Middle frontal gyrus (tissue), 1 donor: ENCODE results near the gene RPL21.
"Not testable (repeated sequence)": the region's sequence is repeated elsewhere in the genome, so short reads cannot be mapped to it uniquely, and the experiment has no call there.

ENCODE experiments used
- DNase-seq: peaks from one replicate; pipeline ENCODE4 v3.0.0-alpha.2; 2015; ENCODE audit warnings: low spot score; ENCODE audit errors: extremely low spot score

Gene RPL21

GRCh38 chr13:27251166-27252091 lies at the start of gene RPL21:
TSS of gene RPL21 (plus strand) at chr13:27251558. CDS start at chr13:27253777, 2,219 bp downstream.
- peak; percentile 97 for DNase-seq

GRCh38 chr13:27201661-27202060 lies 49.7 kb upstream of the RPL21 start:
- no peak for DNase-seq

- no peak for DNase-seq
These were observed 48.2 kb upstream of the RPL21 start for GRCh38 chr13:27203186-27203585.

GRCh38 chr13:27203854-27204253 lies 47.5 kb upstream of the RPL21 start:
- no peak for DNase-seq

- no peak for DNase-seq
These were observed 42.8 kb upstream of the RPL21 start for GRCh38 chr13:27208514-27208913.

GRCh38 chr13:27211271-27211670 lies 40.1 kb upstream of the RPL21 start:
- DNase-seq: no peak

GRCh38 chr13:27211771-27212364 lies 39.5 kb upstream of the RPL21 start:
- DNase-seq: no peak

- DNase-seq: not testable (repeated sequence)
These were observed 38.0 kb upstream of the RPL21 start for GRCh38 chr13:27213386-27213785.

- not testable (repeated sequence) for DNase-seq
These were observed 33.6 kb upstream of the RPL21 start for GRCh38 chr13:27217791-27218190.

GRCh38 chr13:27218861-27219260 lies 32.5 kb upstream of the RPL21 start:
- DNase-seq: not testable (repeated sequence)

GRCh38 chr13:27219611-27220010 lies 31.7 kb upstream of the RPL21 start:
- no peak for DNase-seq

GRCh38 chr13:27222100-27222499 lies 29.3 kb upstream of the RPL21 start:
- DNase-seq: not testable (repeated sequence)

- no peak for DNase-seq
These were observed 24.4 kb upstream of the RPL21 start for GRCh38 chr13:27226991-27227390.

- no peak for DNase-seq
These were observed 23.2 kb upstream of the RPL21 start for GRCh38 chr13:27228131-27228530.

GRCh38 chr13:27229642-27230041 lies 21.7 kb upstream of the RPL21 start:
- DNase-seq: no peak

GRCh38 chr13:27233964-27234363 lies 17.4 kb upstream of the RPL21 start:
- no peak for DNase-seq

- DNase-seq: no peak
These were observed 14.9 kb upstream of the RPL21 start for GRCh38 chr13:27236478-27236877.

GRCh38 chr13:27242702-27243101 lies 8.7 kb upstream of the RPL21 start:
- no peak for DNase-seq

- DNase-seq: no peak
These were observed 5.7 kb upstream of the RPL21 start for GRCh38 chr13:27245610-27246009.

GRCh38 chr13:27250833-27251165 lies 559 bp upstream of the RPL21 start:
- no peak for DNase-seq

GRCh38 chr13:27252467-27252866 lies 1.1 kb downstream of the RPL21 start:
- no peak for DNase-seq

GRCh38 chr13:27257233-27257568 lies 5.8 kb downstream of the RPL21 start:
- DNase-seq: no peak
